GM12874 (cell line): ENCODE results near the gene PEX5L.

Source experiments
- TF ChIP-seq, protein P1 (sequence below): IDR thresholded peaks from 2 replicates; pipeline ENCODE4 v1.5.1; 2011; ENCODE audit warnings: low read depth, mild to moderate bottlenecking, control low read depth, low read length, moderate library complexity; ENCODE audit not compliant: insufficient read depth

The PEX5L gene, protein sequence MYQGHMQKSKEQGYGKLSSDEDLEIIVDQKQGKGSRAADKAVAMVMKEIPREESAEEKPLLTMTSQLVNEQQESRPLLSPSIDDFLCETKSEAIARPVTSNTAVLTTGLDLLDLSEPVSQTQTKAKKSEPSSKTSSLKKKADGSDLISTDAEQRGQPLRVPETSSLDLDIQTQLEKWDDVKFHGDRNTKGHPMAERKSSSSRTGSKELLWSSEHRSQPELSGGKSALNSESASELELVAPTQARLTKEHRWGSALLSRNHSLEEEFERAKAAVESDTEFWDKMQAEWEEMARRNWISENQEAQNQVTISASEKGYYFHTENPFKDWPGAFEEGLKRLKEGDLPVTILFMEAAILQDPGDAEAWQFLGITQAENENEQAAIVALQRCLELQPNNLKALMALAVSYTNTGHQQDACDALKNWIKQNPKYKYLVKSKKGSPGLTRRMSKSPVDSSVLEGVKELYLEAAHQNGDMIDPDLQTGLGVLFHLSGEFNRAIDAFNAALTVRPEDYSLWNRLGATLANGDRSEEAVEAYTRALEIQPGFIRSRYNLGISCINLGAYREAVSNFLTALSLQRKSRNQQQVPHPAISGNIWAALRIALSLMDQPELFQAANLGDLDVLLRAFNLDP

DNA sequence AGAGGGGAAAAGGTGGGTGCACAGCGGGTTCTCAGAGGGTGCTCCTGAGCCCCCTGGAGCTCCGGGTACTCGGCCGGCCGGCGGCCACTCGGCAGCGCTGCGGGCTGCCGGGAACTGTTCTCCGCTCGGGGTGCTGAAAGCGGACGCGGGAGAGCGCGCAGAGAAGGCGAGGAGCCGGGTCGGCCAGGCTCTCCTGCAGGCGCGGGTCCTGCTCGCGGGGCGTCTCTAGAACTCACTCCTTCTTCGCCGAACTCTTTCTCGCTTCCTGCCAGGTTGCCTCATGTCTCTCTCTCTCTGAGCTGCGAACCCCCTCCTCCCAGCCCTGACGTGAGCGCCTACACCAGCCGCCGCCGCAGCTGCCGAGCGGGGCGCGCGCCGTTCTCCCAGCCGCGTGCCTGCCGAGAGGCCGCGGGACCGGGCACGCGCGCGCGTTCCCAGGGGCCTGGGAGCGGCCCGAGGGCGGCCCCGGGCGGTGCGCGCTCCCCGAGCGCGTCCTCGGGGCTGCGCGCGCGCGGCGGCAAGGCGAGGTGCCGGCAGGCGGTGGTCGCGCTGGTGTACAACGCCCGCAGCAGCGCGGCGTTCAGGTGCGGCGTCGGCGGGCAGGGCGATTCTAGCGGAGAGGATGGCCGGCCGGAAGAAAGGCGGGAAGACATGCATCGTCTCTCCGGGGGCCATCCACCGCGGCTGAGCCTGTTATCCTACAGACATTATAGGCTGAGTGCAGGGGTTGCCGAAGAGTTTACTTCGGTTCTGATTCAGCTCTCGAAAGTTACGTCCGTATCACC is at the start of gene PEX5L:
PEX5L (minus strand) TSS at position 267 of the 785 bp plus-strand sequence. CDS start 338 bp downstream, outside the sequence.
- TF ChIP-seq, protein P1, sequence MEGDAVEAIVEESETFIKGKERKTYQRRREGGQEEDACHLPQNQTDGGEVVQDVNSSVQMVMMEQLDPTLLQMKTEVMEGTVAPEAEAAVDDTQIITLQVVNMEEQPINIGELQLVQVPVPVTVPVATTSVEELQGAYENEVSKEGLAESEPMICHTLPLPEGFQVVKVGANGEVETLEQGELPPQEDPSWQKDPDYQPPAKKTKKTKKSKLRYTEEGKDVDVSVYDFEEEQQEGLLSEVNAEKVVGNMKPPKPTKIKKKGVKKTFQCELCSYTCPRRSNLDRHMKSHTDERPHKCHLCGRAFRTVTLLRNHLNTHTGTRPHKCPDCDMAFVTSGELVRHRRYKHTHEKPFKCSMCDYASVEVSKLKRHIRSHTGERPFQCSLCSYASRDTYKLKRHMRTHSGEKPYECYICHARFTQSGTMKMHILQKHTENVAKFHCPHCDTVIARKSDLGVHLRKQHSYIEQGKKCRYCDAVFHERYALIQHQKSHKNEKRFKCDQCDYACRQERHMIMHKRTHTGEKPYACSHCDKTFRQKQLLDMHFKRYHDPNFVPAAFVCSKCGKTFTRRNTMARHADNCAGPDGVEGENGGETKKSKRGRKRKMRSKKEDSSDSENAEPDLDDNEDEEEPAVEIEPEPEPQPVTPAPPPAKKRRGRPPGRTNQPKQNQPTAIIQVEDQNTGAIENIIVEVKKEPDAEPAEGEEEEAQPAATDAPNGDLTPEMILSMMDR = no peak

DNA sequence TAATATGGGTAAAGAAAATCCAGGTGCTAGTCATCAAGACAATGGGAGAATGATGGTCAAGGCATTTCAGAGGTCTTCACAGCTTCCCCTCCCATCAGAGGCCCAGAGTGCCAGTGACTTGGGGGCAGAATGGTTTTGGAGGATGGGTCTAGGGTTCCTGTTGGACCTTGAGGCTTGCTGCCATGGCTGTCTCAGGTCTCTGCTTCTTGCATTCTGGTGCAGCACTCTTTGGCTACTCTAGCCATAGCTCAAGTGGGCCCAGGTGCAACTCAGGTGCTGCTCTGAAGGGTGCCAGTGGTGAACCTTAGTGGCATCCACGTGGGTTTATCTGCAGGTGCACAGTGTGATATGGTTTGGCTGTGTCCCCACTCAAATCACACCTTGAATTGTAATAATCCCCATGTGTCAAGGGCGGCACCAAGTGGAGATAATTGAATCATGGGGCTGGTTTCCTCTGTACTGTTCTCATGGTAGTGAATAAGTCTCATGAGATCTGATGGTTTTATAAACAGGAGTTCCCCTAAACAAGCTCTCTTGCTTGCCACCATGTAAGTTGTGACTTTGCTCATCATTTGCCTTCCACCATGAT is 48.5 kb upstream of the PEX5L start:
- TF ChIP-seq, protein P1 = no peak

DNA sequence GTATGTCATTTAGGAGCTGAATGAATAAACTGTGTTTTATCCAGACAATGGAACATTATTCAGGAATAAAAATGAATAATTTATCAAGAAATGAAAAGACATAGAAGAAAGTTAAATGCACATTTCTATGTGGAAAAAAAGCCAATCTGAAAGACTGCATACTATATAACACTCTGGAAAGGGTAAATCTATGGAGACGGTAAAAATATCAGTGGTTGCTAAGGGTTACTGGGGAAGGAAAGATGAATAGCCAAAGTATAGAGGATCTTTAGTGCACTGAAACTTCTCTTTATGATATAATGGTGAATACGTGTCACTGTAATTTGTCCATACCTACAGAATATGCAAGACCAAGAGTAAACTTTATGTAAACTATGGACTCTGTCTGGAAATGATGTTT is 46.0 kb upstream of the PEX5L start:
- TF ChIP-seq, protein P1 = no peak

DNA sequence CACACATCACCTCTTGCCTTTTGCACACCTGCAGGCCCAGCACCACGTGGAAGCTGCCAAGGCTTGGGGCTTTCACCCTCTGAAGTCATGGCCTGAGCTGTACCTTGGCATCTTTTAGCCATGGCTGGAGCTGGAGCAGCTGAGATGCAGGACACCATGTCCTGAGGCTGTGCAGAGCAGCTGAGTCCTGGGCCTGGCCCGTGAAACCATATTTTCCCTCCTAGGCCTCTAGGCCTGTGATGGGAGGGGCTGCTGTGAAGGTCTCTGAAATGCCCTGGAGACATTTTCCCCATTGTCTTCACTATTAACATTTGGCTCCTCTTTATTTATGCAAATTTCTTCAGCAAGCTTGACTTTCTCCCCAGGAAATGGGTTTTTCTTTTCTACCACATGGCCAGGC is 41.9 kb upstream of the PEX5L start:
- TF ChIP-seq, protein P1 = no peak

DNA sequence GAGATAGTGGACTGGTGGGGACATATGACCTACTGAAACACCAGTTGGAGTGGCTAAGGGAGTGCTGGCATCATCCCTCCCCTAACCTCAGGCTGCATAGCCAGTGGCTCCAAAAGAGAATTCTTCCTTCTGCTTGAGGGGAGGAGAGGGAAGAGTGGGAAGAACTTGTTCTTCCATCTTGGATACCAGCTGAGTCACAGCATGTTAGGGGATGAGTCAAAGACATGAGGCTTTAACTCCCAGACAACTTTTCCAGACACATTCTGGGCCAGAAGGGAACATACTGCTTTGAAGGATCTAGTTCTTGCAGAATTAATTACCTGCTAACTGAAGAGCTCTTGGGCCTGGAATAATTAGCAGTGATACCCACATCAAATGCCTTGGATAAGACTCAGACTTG is 36.8 kb upstream of the PEX5L start:
- TF ChIP-seq, protein P1 = no peak

DNA sequence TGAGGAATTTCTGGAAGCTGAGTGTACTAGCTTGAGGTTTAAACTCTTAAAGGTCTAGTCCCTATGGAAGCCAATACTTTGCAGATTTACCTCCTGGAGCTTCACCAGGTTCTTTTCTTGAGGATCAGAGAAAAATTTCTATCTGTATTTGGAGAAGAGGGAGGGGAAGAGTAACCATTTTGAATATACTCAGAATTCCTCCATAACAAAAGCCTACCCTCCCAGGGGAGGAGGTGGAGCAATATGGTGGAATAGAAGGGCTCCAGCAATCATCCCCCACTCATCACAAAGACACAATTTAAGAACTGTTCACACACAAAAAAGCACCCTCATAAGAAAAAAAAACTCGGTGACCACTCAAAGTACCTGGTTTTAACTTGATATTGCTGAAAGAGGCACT is 36.0 kb upstream of the PEX5L start:
- TF ChIP-seq, protein P1 = no peak

DNA sequence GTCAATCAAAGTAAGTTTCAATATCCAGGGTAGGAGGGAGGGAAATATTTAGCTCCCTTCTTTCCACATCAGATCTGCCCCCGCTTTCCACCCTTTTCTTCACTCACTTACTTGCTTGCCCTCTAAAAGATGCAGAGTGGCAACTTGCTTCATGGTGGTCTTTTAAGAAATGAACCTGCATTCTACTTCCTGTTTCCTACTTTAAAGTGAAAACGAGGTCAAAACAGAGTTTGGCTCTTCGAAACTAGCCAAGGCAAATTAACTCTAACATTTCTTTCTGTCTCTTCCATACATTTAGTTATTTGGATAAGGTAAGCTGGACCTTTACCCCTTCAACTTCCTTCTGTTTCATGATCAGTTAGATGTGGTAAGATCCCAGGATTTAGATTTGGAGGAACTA is 34.2 kb upstream of the PEX5L start:
- TF ChIP-seq, protein P1 = no peak
